Cardiac septum (tissue), 1 donor: ENCODE results near the gene LSM14B. TPM values are rescaled to one million over a fixed set of nuclear protein-coding genes. Genes with fewer than 3 reads are reported as not detected.

Experiments
- DNase-seq: peaks from one replicate; pipeline ENCODE4 v3.0.0-alpha.2; 2020; ENCODE audit warnings: low spot score
- intact Hi-C: fragments of 100-400 bp; cut with DNase I; formaldehyde crosslinking; loops from one replicate; pipeline ENCODE4 v1.14.0; 2022
- total RNA-seq: library from RNA; stranded (reverse); fragmentation: NEBNext Ultra II Directional; extraction: Animal tissue kit (Norgen Biotek cat#: 25700); gene quantifications from one replicate; pipeline ENCODE4 v1.2.1, GENCODE V29; 2021
- donor health status: DM: no; HTN: no; CAD: no.

The LSM14B gene
- total RNA-seq, 1 donor from 2014 or later, result 51.0 TPM

DNA sequence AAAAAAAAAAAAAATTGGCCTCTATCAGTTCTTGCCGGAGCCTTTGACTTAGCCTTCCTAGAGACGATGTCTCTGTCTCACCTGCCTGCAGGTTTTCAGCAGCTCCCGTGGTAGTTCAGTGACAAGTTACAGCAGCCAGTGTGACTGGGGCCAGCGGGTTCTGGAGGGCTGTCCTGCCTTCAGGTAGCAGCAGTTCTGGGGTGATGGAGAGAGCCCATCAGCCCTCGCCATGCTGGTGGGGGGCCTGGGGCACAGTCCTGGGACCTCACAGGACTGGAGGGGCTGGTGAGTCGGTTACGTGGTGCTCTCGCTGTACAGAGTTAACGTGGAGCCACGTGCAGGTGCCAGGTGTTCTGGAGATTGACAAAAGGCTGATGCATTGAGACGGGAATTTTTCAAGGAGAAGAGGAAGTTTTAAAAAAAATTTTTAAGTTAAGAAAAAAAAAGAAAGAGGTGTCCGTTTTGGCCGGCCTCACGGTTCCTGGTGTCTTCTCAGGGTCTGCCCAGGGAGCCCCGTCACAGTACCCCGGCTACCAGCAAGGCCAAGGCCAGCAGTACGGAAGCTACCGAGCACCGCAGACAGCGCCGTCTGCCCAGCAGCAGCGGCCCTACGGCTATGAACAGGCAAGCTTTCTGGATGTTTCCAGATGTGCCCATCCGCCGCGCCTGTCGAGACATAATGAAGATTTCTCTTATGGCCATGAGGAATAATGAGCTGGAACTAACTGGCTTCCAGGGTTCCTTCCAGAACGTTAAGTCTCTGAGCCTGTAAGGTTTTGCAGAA lies 51.9 kb downstream of the LSM14B start:
- no peak for DNase-seq

DNA sequence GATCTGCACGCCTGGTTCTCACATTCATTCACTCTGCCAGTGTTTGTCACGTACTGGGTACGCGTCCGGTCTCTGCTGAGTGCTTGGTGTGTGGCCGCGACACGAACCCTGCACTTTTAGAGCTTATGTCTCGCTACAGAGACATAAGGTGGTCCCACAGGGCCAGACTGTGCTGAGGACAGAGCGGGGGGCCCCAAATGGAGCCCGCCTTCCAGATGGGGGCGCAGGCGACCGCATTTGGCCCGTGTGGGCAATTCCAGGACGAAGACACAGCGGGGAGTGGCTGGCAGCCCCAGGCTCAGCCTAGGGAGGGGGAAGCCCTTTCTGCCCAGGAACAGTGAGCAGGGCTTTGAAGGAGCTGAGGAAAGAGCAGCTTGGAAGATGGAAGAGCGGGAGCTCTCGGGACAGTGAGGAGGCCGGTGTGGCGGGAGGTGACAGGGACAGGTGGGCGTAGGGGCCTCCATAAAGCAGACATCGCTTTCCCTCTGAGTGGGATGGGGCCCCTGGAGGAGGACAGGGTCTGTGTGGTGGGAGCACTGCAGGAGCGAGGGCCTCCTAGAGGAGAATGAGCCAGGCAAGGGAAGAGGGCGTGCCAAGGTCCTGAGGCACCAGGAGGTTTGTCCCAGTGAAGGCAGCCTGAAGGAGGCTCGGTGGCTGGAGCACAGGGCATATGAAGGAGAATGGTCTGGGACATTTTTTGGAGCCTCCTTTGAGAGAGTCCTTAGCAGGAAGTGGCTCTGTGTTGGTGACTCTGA lies 52.8 kb downstream of the LSM14B start:
- DNase-seq, result no peak

More for the DNA sequence above, 51.9 kb downstream of the LSM14B start:
- intact Hi-C loops, result no loop called here

DNA sequence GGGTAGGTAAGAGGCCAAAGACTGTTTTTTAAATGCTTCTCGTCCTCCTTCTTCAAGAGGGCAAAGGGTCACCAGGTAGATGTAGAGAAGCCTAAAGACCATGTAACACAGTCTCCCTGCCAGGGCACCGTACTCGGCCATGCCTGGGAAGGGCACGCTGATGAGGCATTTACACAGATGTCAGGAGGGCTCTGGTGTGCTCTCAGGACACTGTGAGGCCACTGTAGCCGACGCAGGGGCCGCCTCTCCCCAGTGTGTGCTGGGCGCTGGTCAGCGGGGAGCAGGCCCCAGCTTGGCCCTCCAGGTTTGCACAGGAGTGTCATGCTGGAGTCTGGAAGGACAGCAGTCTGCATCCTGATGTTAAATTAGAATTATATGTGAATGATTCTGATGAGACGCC lies 53.4 kb downstream of the LSM14B start:
- intact Hi-C loops, result no loop called here
- DNase-seq, result no peak

More for the DNA sequence above, 52.8 kb downstream of the LSM14B start:
- intact Hi-C loops, result no loop called here

DNA sequence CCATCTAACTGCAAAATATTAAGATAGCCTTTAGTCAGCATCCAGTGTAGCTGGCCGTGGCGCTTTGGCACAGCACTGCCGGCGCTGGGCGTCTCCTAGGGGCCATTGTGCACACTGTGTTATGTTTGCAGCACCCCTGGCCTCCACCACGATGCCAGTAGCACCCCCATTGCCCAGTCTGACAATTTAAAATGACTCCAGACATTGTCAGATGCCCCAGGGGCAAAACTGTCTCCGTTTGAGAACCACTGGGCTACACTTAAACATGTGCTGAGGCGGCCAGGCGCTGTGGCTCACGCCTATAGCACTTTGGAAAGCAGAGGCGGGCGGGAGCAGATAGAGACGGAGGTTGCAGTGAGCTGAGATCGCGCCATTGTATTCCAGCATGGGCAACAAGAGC lies 54.6 kb downstream of the LSM14B start:
- intact Hi-C loops, result no loop called here
- DNase-seq, result no peak

DNA sequence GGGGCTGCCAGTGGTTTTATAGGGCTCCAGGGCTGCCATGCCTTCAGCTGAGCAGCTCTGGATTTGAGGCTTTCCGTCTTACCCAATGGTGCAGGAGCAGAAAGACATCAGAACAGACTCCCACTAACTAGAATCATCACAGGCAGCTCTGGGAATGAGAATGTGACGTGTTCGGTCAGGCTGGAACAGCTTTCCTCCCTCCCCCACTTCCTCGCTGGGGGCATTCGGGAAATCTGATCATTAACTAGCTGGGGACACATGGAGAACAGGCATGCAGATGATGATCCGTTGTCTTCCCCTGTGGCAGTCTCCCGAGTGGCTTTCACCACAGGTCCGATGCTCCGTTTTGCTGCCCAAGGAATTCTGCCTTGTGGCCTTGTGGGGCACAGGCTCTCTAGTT lies 55.0 kb downstream of the LSM14B start:
- intact Hi-C loops, result no loop called here
- no peak for DNase-seq

DNA sequence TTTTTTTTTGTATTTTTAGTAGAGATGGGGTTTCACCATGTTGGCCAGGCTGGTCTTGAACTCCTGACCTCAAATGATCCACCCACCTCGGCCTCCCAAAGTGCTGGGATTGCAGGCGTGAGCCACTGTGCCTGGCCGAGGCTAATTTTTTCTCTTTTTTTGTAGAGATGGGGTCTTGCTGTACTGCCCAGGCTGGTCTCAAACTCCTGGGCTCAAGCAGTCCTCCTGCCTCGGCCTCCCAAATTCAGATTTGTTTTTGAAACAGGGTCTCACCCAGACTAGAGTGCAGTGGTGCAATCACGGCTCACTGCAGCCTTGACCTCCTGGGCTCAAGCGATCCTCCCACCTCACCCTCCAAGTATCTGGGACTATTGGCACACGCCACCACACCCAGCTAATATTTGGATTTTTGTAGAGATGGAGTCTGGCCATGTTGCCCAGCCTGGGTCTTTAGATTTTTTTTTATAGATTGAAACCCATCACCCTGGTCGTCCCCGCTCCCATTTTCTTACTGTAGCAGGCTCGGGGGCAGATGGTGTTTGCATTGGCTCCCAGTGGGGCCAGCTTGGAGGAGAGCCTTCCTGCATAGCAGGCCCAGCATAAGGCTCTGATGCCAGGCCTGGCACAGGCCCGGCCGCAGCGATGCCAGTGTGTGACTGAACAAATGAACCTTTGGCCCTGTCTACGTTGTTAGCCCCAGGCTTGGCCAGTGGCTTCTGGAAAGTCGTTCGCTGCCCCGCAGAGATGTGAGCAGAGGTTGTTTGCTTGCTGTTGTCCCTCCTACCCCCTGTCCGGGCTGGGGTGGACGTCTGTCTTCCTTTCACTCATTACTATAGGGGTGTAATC lies 56.3 kb downstream of the LSM14B start:
- intact Hi-C loops, result no loop called here
- DNase-seq, result no peak

DNA sequence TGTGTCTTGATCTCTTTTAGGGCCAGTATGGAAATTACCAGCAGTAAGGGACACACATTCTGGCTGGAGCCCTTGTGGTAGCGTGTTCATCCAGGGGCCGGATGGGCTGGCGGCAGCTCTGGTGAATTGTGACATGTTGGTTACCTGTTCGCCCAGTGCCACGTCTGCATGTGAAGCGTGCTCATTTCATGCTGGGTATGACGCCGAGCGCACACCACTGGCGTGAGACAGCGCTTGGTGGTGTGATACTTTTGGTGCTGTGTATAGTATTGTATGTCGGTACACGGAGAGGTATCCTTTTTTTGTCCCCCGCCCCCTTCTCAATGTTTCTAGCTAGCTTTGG lies 56.9 kb downstream of the LSM14B start:
- no peak for DNase-seq
- intact Hi-C loops, result no loop called here

DNA sequence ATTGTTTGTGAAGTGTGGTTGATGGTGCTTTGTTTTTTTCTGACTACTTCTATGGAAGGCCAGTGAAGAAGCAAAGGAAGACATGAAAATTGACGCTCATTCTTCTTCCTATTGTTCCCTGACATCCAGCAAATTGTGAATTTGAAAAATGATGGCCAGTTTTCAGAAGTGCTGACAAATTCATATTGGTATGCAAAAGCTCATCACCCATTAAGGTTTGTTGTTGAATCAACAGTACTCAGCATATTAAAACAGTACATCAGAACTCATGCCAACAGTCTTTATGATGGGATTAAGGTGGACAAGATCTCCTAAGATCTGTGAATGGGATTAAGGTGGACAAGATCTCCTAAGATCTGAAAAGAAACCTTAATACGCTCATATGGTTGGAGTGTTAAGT lies 59.5 kb downstream of the LSM14B start:
- intact Hi-C loops, result loop anchor here (2.0 to 5.0 kb wide), 2 partner anchors 57 to 205 kb away; partner anchors contain the start of genes OSBPL2 and RPS21
- DNase-seq, result no peak

DNA sequence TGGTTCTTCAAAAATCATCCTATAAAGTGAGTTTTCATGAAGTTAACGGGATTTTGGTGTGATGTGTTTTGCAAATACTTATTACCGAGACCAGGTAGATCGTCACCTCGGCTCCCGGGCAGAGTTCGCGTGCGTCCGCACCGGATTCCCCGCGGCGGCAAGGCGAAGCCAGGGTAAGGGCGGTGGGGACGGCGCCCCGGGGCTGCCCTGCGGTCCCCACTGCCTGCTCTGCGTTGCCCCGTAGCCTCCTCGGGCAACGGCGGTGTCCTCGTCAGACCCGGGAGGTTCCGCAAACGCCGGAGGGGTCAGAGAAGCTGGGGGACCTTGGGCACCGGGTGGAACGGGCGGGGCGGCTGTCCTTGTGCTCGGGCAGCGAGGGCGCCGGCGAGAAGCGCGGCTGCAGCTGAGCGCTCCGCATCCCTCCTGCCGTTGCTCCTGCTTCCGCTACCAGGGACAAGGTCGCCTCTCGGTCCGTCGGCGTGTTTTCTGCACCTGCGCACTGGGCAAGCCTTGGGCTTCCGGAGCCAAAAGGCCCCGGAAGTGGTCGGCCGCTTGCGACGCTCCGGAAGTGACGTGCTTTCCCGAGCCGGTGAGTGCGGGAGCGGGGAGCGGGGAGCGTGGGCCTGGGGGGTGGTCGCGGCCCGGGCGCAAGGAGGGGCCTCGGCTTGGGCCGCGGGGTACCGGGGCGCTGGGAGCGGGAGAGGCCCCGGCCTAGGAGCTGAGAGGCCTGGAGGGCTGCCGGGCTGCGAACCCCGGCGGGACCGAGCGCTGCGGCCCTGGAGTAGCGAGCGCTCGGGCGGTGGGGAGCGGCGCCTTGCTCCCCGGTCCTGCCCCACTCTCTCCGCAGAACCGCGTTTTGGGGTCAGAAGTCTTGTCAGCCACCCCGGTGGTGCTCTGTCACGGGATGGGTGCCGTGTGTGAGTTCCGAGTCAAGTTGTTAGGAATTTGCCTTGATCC lies 60.5 kb downstream of the LSM14B start, which contains the start of gene MTG2:
TSS of gene MTG2 (plus strand) at position 560 of the 957 bp plus-strand sequence. CDS start 10,393 bp downstream, outside the sequence.
- peak; percentile 98 for DNase-seq
- intact Hi-C loops, result loop anchor here (2.0 to 5.0 kb wide), 2 partner anchors 56 to 205 kb away; partner anchors contain the start of genes OSBPL2 and RPS21

DNA sequence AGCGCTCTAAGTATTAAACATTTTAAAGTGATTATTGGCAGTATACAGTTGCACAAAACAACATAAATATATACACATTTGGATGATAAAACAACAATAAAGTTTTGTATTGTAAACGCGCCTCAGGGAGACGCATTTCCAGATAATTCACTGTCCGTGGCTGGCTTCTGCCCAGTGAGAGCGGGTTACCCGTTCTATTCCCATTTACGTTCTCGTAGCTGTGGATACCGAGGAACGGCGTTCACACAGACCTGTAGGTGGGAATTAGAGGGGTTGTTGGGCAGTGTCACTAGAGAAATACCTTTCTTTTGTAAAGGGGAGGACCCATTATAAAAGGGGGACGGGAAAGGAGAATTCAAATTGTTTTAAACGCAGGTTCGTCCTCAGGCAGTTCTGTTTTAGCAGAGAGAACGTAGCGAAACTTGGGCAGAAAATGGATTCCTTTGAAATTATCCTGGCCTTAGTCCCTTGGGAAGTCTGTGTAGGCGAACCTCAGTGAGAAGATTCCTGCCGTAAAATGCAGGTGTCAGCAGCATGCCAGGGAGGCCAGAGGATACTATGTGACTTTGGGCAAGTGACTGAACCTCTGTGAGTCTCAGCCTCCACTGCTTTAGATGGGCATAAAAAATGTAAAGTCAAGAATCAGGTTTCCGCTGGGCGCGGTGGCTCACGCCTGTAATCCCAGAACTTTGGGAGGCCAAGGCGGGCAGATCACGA lies 61.3 kb downstream of the LSM14B start:
- intact Hi-C loops, result loop anchor here (2.0 to 5.0 kb wide), 2 partner anchors 55 to 204 kb away; partner anchors contain the start of genes OSBPL2 and RPS21
- DNase-seq, result no peak

Other genes with a start within 250 kb of the LSM14B start
- 13.6 TPM for gene TAF4, start 56.6 kb upstream of the LSM14B start, total RNA-seq
- 198 TPM for gene PSMA7, start 20.9 kb downstream of the LSM14B start, total RNA-seq
- gene SS18L1, start 21.3 kb downstream of the LSM14B start, total RNA-seq, result 8.0 TPM
- gene MTG2, start 60.6 kb downstream of the LSM14B start, total RNA-seq, result 26.6 TPM
- not detected for gene HRH3, start 97.8 kb downstream of the LSM14B start, total RNA-seq
- gene OSBPL2, start 116.0 kb downstream of the LSM14B start, total RNA-seq, result 55.1 TPM
- gene ADRM1, start 180.5 kb downstream of the LSM14B start, total RNA-seq, result 79.9 TPM
- 101 TPM for gene LAMA5, start 244.8 kb downstream of the LSM14B start, total RNA-seq